HepG2 (cell line): ENCODE measurements around the gene SDCCAG8. TPM values are rescaled to one million over a fixed set of nuclear protein-coding genes. Genes with fewer than 3 reads are reported as not detected.

Experiments
- ATAC-seq: fragments of 200-7000 bp; cut with Tn5 transposase; 3 replicates; pipeline ENCODE4 v1.9.1; 2020; ENCODE audit warnings: mild to moderate bottlenecking, moderate library complexity
- BruUV-seq: library from RNA; stranded (reverse); fragments of 400-500 nt; replicated peaks from 2 replicates; lab custom pipeline; 2021; lab: Mats Ljungman, UMichigan
- CTCF ChIA-PET: fragments of 300-600 bp; formaldehyde crosslinking; extraction: SDS; loops from one replicate; lab custom pipeline; 2021; ENCODE audit warnings: low total read pairs, inconsistent platforms, low intra/inter-chr PET ratio; lab: Yijun Ruan, JAX
- POLR2A ChIA-PET: fragments of 350-600 bp; sonication (Branson Sonifier 250); formaldehyde crosslinking; loops from one replicate; lab custom pipeline; 2020; ENCODE audit warnings: antibody characterized with exemption, inconsistent platforms; lab: Yijun Ruan, JAX
- DNase-seq: peaks from one replicate; pipeline ENCODE4 v3.0.0-alpha.2; 2015; ENCODE audit warnings: low spot score
- FAIRE-seq: peaks from 3 replicates; lab custom pipeline; 2011; peaks lifted over from hg19 to GRCh38; lab: Jason Lieb, UNC
- H2AFZ ChIP-seq: one replicate; pipeline ENCODE4 v1.6.1; 2011; ENCODE audit warnings: low read length, inconsistent platforms
- H3K27ac ChIP-seq: fragments of 300-600 bp; 3 replicates; pipeline ENCODE4 v1.8.0; 2011; ENCODE audit warnings: mixed run types, mild to moderate bottlenecking, mixed read lengths, low read length, inconsistent platforms; ENCODE audit not compliant: insufficient read depth; ENCODE audit errors: extremely low read length
- H3K27me3 ChIP-seq, 2 experiments: fragments of 200-600 bp in 1 of 2; 2 replicates in 1 of 2; 3 replicates in 1 of 2; pipeline versions ENCODE4 v1.6.0 to v1.8.0; 2011; ENCODE audit warnings: low read length in 2 of 2, mild to moderate bottlenecking in 2 of 2, moderate library complexity in 2 of 2, inconsistent platforms in 1 of 2; ENCODE audit not compliant: insufficient read depth in 2 of 2, control insufficient read depth in 1 of 2
- H3K36me3 ChIP-seq, 2 experiments: fragments of 200-600 bp in 1 of 2; replicated peaks in 1 of 2; 2 replicates in 1 of 2; 3 replicates in 1 of 2; pipeline versions ENCODE4 v1.5.1 to v1.8.0; 2011; ENCODE audit warnings: low read length in 2 of 2, inconsistent platforms in 1 of 2; ENCODE audit not compliant: insufficient read depth in 2 of 2, control insufficient read depth in 1 of 2
- H3K4me1 ChIP-seq: 2 replicates; pipeline ENCODE4 v1.5.1; 2012; ENCODE audit warnings: low read length, inconsistent platforms; ENCODE audit not compliant: insufficient read depth
- H3K4me2 ChIP-seq: 2 replicates; pipeline ENCODE4 v1.6.0; 2011; ENCODE audit warnings: low read depth, low read length, inconsistent platforms
- H3K4me3 ChIP-seq, 3 experiments: fragments of 200-600 bp in 1 of 3; sonication (generic), shearing (Covaris generic) in 1 of 3; replicated peaks in 1 of 3; 2 replicates each; pipeline ENCODE4 v1.5.1; 2011 to 2016; ENCODE audit warnings: low read length in 3 of 3, inconsistent platforms in 2 of 3, low read depth in 2 of 3, mild to moderate bottlenecking in 2 of 3, control low read depth in 1 of 3, mixed read lengths in 1 of 3; ENCODE audit not compliant: insufficient read depth in 1 of 3
- H3K79me2 ChIP-seq: one replicate; pipeline ENCODE4 v1.6.1; 2011; ENCODE audit warnings: low read length, inconsistent platforms; ENCODE audit not compliant: insufficient read depth
- H3K9ac ChIP-seq: 2 replicates; pipeline ENCODE4 v1.6.0; 2011; ENCODE audit warnings: mild to moderate bottlenecking, low read depth, low read length, inconsistent platforms; ENCODE audit not compliant: insufficient read depth
- H3K9me3 ChIP-seq: 2 replicates; pipeline ENCODE4 v1.5.1; 2012; ENCODE audit warnings: mild to moderate bottlenecking, low read length
- H4K20me1 ChIP-seq: 2 replicates; pipeline ENCODE4 v1.6.0; 2011; ENCODE audit warnings: inconsistent platforms, mild to moderate bottlenecking, low read length, moderate library complexity; ENCODE audit not compliant: insufficient read depth
- CEBPG ChIP-seq: IDR thresholded peaks from 2 replicates; pipeline ENCODE4 v1.6.1; 2016
- DPF2 ChIP-seq: sonication (generic); formaldehyde crosslinking; IDR thresholded peaks from 2 replicates; pipeline ENCODE4 v1.4.0; 2020; ENCODE audit warnings: mild to moderate bottlenecking, low read depth, missing genetic modification reagents, borderline replicate concordance
- HCFC1 ChIP-seq: fragments of 150-350 bp; IDR thresholded peaks from 2 replicates; pipeline ENCODE4 v1.6.1; 2014; ENCODE audit warnings: low read depth, low read length
- JDP2 ChIP-seq: sonication (generic); formaldehyde crosslinking; IDR thresholded peaks from 2 replicates; pipeline ENCODE4 v1.8.1; 2022; ENCODE audit warnings: missing genetic modification reagents, borderline replicate concordance
- RAD21 ChIP-seq: fragments of 450-650 bp; formaldehyde crosslinking; IDR thresholded peaks from 2 replicates; pipeline ENCODE4 v1.5.0; 2020; ENCODE audit warnings: mild to moderate bottlenecking
- RBFOX2 ChIP-seq: fragments of 200-400 bp; formaldehyde crosslinking; IDR thresholded peaks from 2 replicates; pipeline ENCODE4 v1.6.1; 2017; ENCODE audit warnings: low read depth, mild to moderate bottlenecking, low read length
- REL ChIP-seq: sonication (generic); formaldehyde crosslinking; conservative IDR thresholded peaks from 2 replicates; pipeline ENCODE4 v1.8.0; 2022; ENCODE audit warnings: mild to moderate bottlenecking, missing genetic modification reagents, moderate library complexity
- ZNF143 ChIP-seq: sonication (generic); formaldehyde crosslinking; IDR thresholded peaks from 2 replicates; pipeline ENCODE4 v1.4.0; 2020; ENCODE audit warnings: missing genetic modification reagents
- ZNF569 ChIP-seq: sonication (generic); formaldehyde crosslinking; IDR thresholded peaks from 2 replicates; pipeline ENCODE4 v1.5.0; 2020; ENCODE audit warnings: mild to moderate bottlenecking, missing genetic modification reagents, moderate library complexity, borderline replicate concordance
- ZNF749 ChIP-seq: sonication (generic); formaldehyde crosslinking; IDR thresholded peaks from 2 replicates; pipeline ENCODE4 v1.8.0; 2022; ENCODE audit warnings: mild to moderate bottlenecking, missing genetic modification reagents, moderate library complexity, borderline replicate concordance
- ZXDC ChIP-seq: sonication (generic); formaldehyde crosslinking; IDR thresholded peaks from 2 replicates; pipeline ENCODE4 v1.5.0; 2020; ENCODE audit warnings: mild to moderate bottlenecking, missing genetic modification reagents
- WGBS: methylation state at CpG from one replicate; pipeline ENCODE4 v1.1.6; 2017; ENCODE audit warnings: low lambda C conversion rate; 5-methylcytosine and 5-hydroxymethylcytosine counted together
- in situ Hi-C: cut with HindIII; loops from 2 replicates; pipeline ENCODE4 v1.10.0; 2017; ENCODE audit warnings: low pct_unique_long_range_greater_than_20kb; ENCODE audit not compliant: extremely low pct_ligation_motif_present
- intact Hi-C: fragments of 100-400 bp; cut with micrococcal nuclease; formaldehyde crosslinking; loops from one replicate; pipeline ENCODE4 v1.10.0; 2022; ENCODE audit not compliant: unreplicated experiment
- polyA plus RNA-seq, 8 experiments: library from polyadenylated mRNA; depleted of rRNA in 3 of 8; stranded (reverse) in 7 of 8; unstranded in 1 of 8; fragments of >200 nt; fragmentation: Illumina TruSeq in 4 of 8; extraction: Trizol in 4 of 8; gene quantifications; 2 replicates each; pipeline versions ENCODE4 v1.2.1 to v1.2.3, GENCODE V29; 2011 to 2016; ENCODE audit warnings: low read depth in 4 of 8, missing spikeins in 1 of 8, mixed read lengths in 1 of 8; ENCODE audit not compliant: insufficient read depth in 1 of 8
- total RNA-seq, 5 experiments: library from RNA; depleted of rRNA; stranded (reverse); fragments of >200 nt; fragmentation: Illumina TruSeq; extraction: Trizol; gene quantifications; 2 replicates each; pipeline ENCODE4 v1.2.3, GENCODE V29; 2016; ENCODE audit warnings: low read depth in 1 of 5
- TF ChIP-seq, protein P1 (sequence below): IDR thresholded peaks from 2 replicates; pipeline ENCODE4 v1.6.1; 2016; ENCODE audit warnings: missing biosample characterization, missing genetic modification reagents, low read depth

Gene SDCCAG8
- total and polyA plus RNA-seq, 2 of the 13 experiments (the other 11 are each of a cell fraction or from before 2014, with no cell fraction given): 9.5 to 13.4 TPM

DNA sequence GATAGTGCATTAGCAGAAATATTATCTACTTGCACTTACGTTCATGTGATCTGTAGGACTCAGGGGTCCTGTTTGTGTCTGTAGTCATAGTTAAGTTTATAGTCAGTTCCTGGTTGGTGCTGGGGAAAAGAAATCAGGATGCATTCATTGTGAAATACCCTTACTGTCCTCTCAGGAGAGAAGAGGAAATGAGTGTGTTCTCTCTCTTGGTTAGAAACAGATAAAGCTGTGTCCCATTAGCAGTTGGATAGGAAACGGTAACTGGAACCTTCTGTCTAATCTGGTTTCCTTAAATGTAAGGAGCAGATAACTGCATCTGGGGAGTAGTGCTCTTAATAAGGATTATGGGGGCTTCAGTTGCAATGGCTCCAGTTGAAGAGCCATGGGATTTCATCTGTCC lies 8.9 kb downstream of the SDCCAG8 start:
- CTCF ChIA-PET: no interaction called here
- no peak for TF ChIP-seq ZNF569 (CRISPR knock-in tag)
- TF ChIP-seq JDP2 (CRISPR knock-in tag): no peak
- no peak for TF ChIP-seq RAD21 (CRISPR knock-in tag)
- TF ChIP-seq ZXDC: no peak
- TF ChIP-seq DPF2 (CRISPR knock-in tag): no peak
- no peak for TF ChIP-seq ZNF143 (CRISPR knock-in tag)
- no peak for TF ChIP-seq HCFC1
- TF ChIP-seq RBFOX2: no peak
- TF ChIP-seq, protein P1, sequence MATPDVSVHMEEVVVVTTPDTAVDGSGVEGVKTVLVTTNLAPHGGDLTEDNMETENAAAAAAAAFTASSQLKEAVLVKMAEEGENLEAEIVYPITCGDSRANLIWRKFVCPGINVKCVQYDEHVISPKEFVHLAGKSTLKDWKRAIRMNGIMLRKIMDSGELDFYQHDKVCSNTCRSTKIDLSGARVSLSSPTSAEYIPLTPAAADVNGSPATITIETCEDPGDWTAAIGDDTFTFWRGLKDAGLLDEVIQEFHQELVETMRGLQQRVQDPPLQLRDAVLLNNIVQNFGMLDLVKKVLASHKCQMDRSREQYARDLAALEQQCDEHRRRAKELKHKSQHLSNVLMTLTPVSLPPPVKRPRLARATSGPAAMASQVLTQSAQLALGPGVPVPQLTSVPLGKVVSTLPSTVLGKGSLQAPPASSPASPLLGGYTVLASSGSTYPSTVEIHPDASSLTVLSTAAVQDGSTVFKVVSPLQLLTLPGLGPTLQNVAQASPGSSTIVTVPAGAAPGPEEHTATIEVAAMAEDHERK: no peak
- no peak for TF ChIP-seq REL
- no peak for TF ChIP-seq CEBPG (CRISPR knock-in tag)
- no peak for TF ChIP-seq ZNF749 (CRISPR knock-in tag)
- TF ChIP-seq, all 625 proteins: peak for 0
- DNase-seq: no peak
- Histone ChIP-seq H3K4me2 (no peak overlapping the region), H3K27ac (no peak overlapping the region), H3K4me1 (no peaks in the 10 kb centered on the region), H3K27me3 (no peaks in the 10 kb centered on the region), H3K4me3 (no peak overlapping the region), H3K9me3 (no peaks in the 10 kb centered on the region), H3K9ac (no peak overlapping the region), H3K79me2 (no peaks in the 10 kb centered on the region), H4K20me1 (no peaks in the 10 kb centered on the region), H2AFZ (no peak overlapping the region), H3K36me3 (no peaks in the 10 kb centered on the region)
- no TSS peak for BruUV-seq
- POLR2A ChIA-PET: no interaction called here
- WGBS: 96% methylated on average over 2 of the region's 2 CpGs
- intact Hi-C loops (no loop called here), in situ Hi-C loops (no loop called here)
- ATAC-seq: no peak
- no peak for FAIRE-seq
